Stimulated activated CD8-positive, alpha-beta memory T cell treated with anti-CD3 and anti-CD28 coated beads, Interleukin-2, amount 100 ng/mL, for 1 hour (primary cell): ENCODE results near the gene PRRC2B.
A peak's percentile ranks its signal among the peaks of the same experiment; 100 is the strongest.

Source experiments
- DNase-seq, 2 donors: peaks; one replicate each; pipeline ENCODE4 v3.0.0-alpha.2; 2020; ENCODE audit warnings: low read depth in 2 of 2

Gene PRRC2B

GRCh38 chr9:131516930-131517329 lies 123.0 kb downstream of the PRRC2B start:
- no peak for DNase-seq

- DNase-seq: no peak
Observed at GRCh38 chr9:131517761-131518190, 123.9 kb downstream of the PRRC2B start.

- no peak for DNase-seq
Observed at GRCh38 chr9:131518553-131518952, 124.7 kb downstream of the PRRC2B start.

DNA sequence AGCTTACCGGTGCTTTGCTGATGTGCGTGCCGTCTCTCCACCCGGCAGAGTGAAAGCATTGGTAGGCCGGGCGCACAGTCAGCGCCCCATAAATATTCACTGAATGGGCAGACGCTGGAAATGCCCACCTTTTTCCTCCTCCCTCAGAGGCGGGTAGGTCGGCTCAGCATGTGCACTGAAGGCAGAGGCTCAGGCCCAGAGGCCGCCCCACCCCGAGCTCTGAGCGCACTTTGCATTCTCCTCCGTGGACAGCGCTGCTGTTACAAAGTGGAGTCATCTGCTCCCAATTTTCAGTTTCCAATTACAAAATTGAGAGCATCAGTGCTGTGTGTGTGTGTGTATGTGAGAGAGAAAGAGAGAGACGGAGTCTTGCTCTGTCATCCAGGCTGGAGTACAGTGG lies 126.6 kb downstream of the PRRC2B start:
- DNase-seq: no peak

GRCh38 chr9:131521203-131521602 lies 127.3 kb downstream of the PRRC2B start:
- DNase-seq: no peak

GRCh38 chr9:131521822-131522221 lies 127.9 kb downstream of the PRRC2B start:
- no peak for DNase-seq

DNA sequence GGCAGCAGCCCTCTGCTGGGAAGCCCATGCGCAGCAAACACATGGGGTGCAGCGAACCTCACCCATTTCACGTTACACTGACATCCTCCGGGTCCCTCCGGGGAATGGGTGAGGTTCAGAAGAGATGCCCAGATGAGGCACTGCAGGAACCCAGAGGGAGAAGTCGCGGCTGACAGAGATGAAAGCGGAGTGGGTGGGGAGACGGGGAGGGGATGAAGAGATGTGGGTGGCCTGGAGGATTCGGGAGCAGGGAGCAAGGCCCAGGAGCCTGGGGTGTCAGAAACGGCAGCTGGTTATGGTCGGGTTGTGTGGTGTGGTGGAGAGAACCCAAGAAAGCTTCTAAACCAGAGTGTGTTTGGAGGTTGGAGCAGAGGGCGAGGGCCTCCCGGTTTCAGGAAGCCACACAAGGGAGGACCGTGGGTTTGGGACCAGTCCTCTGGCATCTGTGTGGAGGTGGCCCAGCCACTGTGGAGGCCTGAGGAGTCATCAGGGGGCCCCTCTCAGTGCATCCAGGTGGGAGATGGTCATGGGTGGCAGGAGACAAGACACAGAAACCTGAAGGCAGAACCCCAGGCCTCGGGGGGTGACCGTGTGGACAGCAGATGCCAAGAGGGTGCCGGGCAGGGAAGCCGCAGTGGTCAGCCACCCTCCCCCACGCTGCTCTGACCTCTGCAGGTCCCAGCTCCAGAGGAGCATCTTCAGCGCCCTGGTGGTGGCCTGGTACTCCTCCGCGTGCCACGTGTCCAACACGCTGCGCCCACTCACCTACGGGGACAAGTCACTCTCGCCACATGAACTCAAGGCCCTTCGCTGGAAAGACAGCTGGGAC lies 128.6 kb downstream of the PRRC2B start:
- no peak for DNase-seq

GRCh38 chr9:131523086-131523388 lies 129.2 kb downstream of the PRRC2B start:
- DNase-seq: no peak

DNA sequence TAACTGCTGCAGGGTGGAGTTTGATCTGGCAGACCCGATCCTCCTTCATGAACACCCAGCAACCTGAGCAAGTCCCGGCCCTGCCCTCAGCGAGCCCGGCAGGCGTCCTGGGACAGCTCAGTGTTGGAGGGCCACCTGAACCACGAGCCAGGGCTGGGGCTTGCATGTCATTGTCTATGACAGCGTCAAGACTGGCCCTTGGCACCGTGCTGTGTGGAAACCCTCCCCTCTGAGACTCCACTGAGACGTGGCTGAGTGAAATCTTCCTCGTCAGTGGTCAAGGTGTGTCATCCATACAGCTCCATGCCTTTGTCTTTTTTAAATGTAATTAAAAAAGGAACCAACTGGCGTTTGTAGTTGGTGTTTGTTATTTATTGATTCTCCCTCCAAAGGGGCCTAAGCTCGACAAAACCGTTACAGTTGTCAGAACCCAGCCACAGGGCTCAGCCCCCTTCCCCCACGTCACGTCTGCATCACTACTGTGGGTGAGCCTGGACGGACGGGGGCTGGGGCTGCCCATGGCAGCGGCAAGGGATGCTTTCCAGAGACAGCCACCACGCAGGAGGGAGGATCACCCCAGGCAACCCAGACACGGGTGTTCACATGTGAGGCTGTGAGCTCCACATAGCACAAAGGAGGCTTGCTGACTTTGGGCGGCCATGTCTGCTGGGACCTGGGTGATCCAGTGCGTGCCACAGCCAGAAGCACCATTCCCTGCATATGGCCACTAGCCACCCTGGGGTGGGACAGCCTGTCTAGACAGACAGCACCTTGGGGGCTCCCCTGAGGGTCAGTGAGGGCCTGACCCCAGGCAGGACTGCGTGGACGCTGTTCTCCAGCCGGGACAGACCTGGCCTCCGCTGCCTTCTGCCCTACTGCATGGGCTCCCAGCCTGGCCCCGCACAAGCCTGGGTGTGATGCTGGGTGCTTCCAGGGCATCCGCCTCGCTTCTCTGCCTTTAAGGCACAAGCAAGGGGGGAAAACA lies 129.9 kb downstream of the PRRC2B start:
- DNase-seq: no peak

DNA sequence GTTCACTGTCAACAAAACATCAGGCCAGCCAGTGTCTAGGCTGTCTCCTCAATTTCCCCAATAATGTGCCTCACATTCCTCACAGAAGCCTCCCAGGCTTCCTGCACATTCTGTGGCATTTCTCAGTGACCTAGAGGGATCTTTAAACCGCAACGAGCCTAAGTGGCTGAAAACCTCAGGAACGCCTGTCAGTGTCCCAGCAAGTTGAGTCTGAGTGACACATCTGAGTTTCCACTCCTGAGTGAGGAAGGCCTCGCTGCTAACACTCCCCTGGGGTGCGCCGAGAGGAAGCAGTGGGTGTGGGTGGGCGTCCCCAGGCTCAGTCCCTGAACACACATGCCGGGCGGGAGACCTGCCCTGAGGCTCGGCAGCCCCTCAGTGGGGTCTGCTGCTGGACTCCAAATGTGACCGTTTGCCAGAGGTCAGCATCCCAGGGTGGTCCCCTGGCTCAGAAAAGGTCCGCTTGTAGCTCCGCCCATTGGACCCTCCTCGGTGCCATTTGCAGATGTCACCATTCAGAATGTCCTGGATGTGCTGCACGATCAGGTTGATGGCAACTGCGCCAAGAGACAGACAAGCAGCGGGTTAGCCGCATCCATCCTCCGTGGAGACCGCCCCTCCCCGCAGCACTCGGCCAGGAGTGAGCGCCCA lies 130.9 kb downstream of the PRRC2B start:
- no peak for DNase-seq

GRCh38 chr9:131525643-131526565 lies 132.0 kb downstream of the PRRC2B start:
- DNase-seq: no peak

DNA sequence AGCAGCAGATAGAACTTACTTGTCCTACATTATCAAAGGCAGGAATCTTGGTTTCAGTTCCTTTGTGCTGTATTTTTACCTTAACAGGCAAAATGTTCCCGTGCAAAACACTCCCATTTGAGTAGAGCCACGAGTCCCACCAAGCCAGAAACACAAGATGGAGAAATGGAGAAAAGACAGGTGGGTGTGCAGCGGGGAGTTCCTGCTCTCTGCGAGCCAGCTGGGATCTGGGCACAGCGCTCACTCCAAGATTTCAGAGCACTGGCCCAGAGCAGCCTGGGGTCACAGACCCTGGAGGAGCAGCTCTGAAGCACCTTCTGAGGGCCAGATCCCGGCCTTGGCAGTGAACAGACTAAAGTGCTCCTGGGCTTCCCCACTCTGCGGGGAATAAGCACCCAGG lies 134.3 kb downstream of the PRRC2B start:
- DNase-seq: no peak

DNA sequence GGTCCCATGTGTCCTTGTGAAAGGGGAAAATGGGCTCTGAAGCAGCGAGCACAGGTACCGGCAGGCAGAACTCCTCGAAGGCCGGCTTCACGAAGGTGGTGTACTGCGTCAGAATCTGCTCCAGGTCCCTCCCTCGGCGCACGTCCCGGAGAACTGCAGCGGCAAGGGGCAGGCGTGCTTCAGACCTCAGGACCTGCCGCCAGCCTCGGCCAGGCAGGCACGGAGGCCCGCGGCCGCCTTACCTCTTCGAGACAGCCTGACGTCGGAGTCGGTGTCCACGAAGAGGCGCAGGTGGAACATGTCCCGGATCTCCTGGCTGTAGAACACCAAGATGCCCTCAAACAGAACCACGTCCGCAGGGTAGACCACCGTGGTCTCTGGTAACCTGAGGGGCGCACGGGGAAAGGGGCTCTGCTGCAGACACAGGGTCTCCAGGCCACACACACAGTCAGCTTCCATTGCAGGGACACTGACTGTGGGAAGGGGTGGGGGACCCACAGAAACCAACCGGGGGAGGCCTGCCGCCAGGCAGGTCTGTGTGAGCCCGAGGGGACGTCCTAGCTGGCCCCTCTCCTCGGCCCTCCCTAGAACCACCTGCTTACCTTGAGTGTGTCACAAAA lies 135.1 kb downstream of the PRRC2B start:
- no peak for DNase-seq

- DNase-seq: no peak
Observed at GRCh38 chr9:131529597-131530545, 136.0 kb downstream of the PRRC2B start.

DNA sequence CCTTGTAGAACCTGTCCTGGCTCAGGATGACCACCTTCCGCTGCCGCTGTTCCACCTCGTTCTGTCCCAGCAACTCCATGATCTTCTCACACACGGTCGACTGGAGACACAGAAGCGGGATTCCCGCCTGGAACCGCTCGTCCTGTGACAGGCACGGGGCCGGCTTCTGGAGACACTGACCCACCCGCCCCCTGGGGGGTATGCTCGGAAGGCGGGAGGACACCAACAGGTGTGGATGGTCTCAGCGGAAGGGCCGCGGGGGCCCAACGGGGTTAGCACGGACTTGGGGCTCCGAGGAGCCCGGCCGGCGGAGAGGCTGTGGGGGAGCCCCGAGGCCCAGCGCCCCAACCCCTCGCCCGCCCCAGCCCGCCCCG lies 136.6 kb downstream of the PRRC2B start:
- no peak for DNase-seq

DNA sequence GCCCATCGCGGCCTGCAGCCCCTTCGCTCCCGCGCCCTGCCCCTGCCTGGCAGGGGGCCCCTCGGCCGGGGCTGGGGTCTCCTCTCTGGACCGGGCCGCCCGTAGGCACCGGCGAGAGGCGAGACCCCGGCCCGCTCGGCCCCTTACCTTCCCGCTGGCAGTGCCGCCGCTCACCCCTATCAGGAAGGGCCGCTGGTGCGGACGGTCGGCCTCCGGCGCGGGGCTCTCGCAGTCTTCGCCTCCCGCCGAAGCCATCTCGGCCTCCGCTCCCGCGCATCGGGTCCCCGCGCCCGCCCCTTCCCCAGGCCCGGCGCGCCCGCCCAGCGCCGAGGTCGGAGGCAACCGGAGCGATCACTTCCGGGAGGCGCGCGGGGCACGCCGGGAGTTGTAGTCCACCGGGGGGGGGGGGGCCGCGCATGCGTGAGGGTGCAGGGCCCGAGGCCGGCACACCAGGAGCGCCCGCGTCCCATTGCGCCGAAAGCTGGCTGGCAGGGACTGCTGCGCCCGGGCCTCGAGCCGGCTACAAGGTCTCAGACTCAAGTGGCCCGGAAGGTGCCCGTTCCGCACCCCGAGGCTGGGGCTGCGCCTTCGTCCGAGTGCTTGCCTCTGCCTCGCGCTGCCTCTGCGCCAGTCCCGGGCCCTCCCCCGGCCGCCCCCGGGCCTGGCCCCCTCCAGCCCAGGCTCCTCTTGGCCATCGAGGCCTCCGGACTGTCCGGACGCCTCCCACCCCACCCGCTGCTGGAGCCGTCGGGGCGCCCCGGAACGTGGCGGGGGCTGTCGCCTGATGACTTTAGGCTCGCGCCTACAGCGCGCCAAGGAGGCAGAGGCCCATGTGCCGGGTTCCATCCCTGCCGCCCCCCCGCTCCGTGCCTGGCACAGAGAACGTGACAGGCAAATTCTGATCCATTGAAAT lies 137.3 kb downstream of the PRRC2B start, which contains the start of gene UCK1:
Gene UCK1, minus strand, starts transcription at position 344 of the 913 bp plus-strand sequence. Its CDS starts 89 bp downstream, at position 255.
- peak; percentile 35 to 59 for DNase-seq

DNA sequence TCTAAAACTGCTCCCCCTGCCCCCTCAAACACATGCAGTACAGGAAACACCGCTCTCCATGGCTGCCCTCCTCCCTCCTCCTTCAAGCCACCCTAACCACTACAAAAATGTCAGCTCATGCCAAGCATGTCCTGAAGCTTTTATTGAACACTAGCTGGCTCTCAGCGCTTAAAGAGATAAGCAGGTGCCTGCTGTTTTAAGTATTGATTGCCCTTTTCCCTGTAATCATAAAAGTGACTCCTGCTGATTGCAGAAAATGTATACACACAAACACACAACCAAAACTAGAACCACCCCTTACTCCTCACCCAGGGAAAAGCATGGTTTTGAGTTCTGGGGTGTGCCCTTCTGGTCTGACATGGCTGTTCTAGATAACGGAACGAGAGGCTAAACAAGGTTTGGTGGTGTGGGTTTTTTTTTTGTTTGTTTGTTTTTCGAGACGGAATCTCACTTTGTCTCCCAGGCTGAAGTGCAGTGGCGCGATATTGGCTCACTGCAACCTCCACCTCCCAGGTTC lies 140.9 kb downstream of the PRRC2B start:
- DNase-seq: no peak

- no peak for DNase-seq
Observed at GRCh38 chr9:131537946-131538345, 144.1 kb downstream of the PRRC2B start.
